Body of pancreas (tissue), 4 donors: ENCODE measurements around the gene IFNA14.

ENCODE experiments used
- CTCF ChIP-seq, 7 experiments: fragments of 450-650 bp in 4 of 7; fragments of 200-600 bp in 3 of 7; sonication (generic) in 3 of 7; IDR thresholded peaks; one replicate each; pipeline ENCODE4 v1.5.1; 2016 to 2019; ENCODE audit warnings: antibody characterized with exemption in 7 of 7
- POLR2A ChIP-seq, 3 donors: fragments of 450-650 bp; IDR thresholded peaks; one replicate each; pipeline ENCODE4 v1.6.1; 2016; ENCODE audit warnings: antibody characterized with exemption in 3 of 3, mild to moderate bottlenecking in 2 of 3

DNA sequence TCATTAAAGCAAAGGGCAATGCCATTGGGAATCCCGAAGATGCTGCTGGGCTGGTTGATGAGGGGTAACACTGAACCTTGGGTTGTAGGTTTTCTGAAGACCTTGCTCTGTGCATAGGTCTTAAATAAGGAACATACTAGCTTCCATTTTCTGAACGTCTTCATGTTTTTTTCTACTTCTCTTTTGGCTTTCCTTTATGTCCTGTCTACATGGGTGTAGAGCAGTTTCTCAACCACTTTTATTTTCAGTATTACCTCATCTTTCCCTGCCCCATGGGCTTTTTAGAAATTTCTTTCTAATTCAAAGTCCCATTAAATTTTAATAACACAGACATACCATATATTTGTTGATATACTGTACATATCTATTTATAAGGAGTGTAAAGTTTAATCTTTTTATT is at the start of gene IFNA14:
- no peak for TF ChIP-seq CTCF (IDR thresholded peaks at IDR 0.05)
- no peak for TF ChIP-seq POLR2A (IDR thresholded peaks at IDR 0.05)
